EH (cell line): ENCODE measurements around the gene SH3GL1.

Source experiments
- DNase-seq: peaks from one replicate; pipeline ENCODE4 v3.0.0-alpha.2; 2015; ENCODE audit warnings: low read depth

The SH3GL1 gene

DNA sequence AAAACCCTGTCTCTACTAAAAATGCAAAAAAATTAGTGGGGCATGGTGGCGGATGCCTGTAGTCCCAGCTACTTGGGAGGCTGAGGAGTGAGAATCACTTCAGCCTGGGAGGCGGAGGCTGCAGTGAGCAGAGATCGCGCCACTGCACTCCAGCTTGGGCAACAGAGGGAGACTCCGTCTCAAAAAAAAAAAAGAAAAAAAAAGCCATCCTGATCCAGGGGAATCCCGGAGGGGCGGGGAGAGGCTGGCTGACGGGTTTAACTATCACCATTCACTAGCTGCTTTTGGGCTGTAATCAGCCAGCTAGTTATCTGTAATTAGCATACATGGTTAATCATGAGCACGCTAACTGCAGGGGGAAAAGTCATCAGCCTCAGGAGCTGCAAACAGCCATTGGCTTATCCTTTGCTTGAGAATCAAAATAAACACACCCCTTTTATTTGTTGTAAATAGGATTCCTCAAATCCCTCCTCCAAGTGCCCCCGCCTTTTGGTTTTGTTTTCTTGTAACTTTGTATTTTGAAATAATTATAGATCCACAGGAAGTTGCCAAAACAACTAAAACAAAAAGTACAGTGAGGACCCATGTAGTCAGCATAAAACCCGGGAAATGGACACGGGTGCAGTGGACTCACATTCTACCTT, 86.4 kb downstream of the SH3GL1 start:
- DNase-seq = no peak
